ENCODE results near the gene PSME2.

DNA sequence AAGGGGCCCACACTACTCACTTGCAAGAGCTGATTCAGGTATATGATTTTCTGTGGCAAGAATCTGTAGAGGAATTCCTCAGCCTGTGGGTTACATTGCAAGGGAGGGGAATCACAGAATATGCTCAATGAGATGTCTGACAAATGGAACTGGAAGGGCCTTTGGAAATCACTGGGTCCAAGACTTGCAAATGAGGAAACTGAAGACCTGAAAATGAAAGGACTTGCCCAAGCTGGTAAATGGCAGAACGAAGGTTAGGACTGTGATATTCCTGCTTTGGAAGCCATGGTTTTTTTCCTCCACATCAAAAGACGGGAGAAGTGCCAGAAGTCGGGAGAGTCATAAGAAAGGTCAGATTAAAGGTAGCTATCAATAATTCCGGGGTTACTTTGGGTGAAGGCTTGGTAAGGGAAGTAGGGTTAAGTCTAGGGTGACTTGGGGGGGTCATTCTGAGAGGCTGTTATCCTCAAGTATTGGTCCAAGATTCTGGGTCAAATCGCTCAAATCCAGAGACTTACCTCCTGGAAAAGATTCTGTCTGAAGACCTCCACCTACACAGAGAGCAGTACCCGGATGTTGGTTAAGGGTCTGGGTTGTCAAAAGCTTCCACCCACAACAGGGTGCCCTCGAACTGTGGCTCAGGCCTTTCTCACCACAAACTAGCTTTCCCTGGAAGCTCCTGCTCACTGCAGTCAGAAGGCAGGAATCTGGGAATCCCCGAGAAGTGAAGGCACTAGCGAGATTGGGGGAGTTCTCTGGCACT, 539 bp downstream of the PSME2 start:
- TF ChIP-seq CTCF (IDR thresholded peaks at IDR 0.05; ENCODE audit: poor library complexity) (no peak), EZH2phosphoT487 (IDR thresholded peaks at IDR 0.05; ENCODE audit: low read depth, severe bottlenecking, unreplicated experiment) (no peak), EZH2 (IDR thresholded peaks at IDR 0.05; ENCODE audit: borderline replicate concordance) (no peak)

Measured in hepatocyte (in vitro differentiated cells).